NK-92 (cell line): Measurements from ENCODE around the gene SEPTIN7.

ENCODE experiments used
- DNase-seq: peaks from one replicate; lab custom pipeline; 2025; ENCODE audit not compliant: unreplicated experiment; lab: John Stamatoyannopoulos, UW

The SEPTIN7 gene

GRCh38 chr7:35785250-35785649 lies 15.6 kb upstream of the SEPTIN7 start:
- DNase-seq: no peak

- no peak for DNase-seq
Measured at GRCh38 chr7:35787925-35788324, 12.9 kb upstream of the SEPTIN7 start.

- no peak for DNase-seq
Measured at GRCh38 chr7:35792472-35792871, 8.4 kb upstream of the SEPTIN7 start.

- DNase-seq: no peak
Measured at GRCh38 chr7:35792873-35793489, 7.9 kb upstream of the SEPTIN7 start.

- DNase-seq: no peak
Measured at GRCh38 chr7:35797311-35797710, 3.5 kb upstream of the SEPTIN7 start.

- DNase-seq: peak; percentile 46
Measured at GRCh38 chr7:35799846-35800717, 775 bp upstream of the SEPTIN7 start.

- no peak for DNase-seq
Measured at GRCh38 chr7:35801392-35802101, 690 bp downstream of the SEPTIN7 start.

- DNase-seq: no peak
Measured at GRCh38 chr7:35802102-35802466, 1.2 kb downstream of the SEPTIN7 start.

GRCh38 chr7:35802649-35803048 lies 1.8 kb downstream of the SEPTIN7 start:
- no peak for DNase-seq

- DNase-seq: no peak
Measured at GRCh38 chr7:35804231-35804970, 3.5 kb downstream of the SEPTIN7 start.

GRCh38 chr7:35805876-35806275 lies 5.0 kb downstream of the SEPTIN7 start:
- DNase-seq: no peak

- DNase-seq: no peak
Measured at GRCh38 chr7:35816514-35816913, 15.7 kb downstream of the SEPTIN7 start.

- DNase-seq: no peak
Measured at GRCh38 chr7:35817181-35817580, 16.3 kb downstream of the SEPTIN7 start.

GRCh38 chr7:35817930-35818329 lies 17.1 kb downstream of the SEPTIN7 start:
- DNase-seq: no peak

GRCh38 chr7:35818513-35818912 lies 17.7 kb downstream of the SEPTIN7 start:
- no peak for DNase-seq

- no peak for DNase-seq
Measured at GRCh38 chr7:35819310-35819709, 18.5 kb downstream of the SEPTIN7 start.

- no peak for DNase-seq
Measured at GRCh38 chr7:35819954-35820703, 19.3 kb downstream of the SEPTIN7 start.

- no peak for DNase-seq
Measured at GRCh38 chr7:35820858-35821257, 20.0 kb downstream of the SEPTIN7 start.

- no peak for DNase-seq
Measured at GRCh38 chr7:35823440-35823839, 22.6 kb downstream of the SEPTIN7 start.

GRCh38 chr7:35825974-35826373 lies 25.1 kb downstream of the SEPTIN7 start:
- DNase-seq: no peak

- DNase-seq: no peak
Measured at GRCh38 chr7:35826751-35827150, 25.9 kb downstream of the SEPTIN7 start.
